Upper lobe of left lung (tissue), 6 donors: ENCODE measurements around the gene EFHD2. TPM values are rescaled to one million over a fixed set of nuclear protein-coding genes. Genes with fewer than 3 reads are reported as not detected.
"Not testable (repeated sequence)": the region's sequence is repeated elsewhere in the genome, so short reads cannot be mapped to it uniquely, and the experiment has no call there.

Experiments used
- ATAC-seq, 2 donors: fragments of 200-7000 bp; cut with Tn5 transposase; one replicate each; pipeline ENCODE4 v1.9.1; 2022; ENCODE audit warnings: mild to moderate bottlenecking in 2 of 2, moderate library complexity in 2 of 2; ENCODE audit not compliant: low FRiP score in 2 of 2
- DNase-seq, 2 donors: peaks; one replicate each; pipeline ENCODE4 v3.0.0-alpha.2; 2019 to 2020
- H3K27ac ChIP-seq, 4 donors: fragments of 200-600 bp; sonication (generic); one replicate each; pipeline ENCODE4 v1.5.1; 2016 to 2019
- H3K27me3 ChIP-seq, 4 donors: fragments of 200-600 bp; sonication (generic); one replicate each; pipeline ENCODE4 v1.5.1; 2017 to 2019
- H3K36me3 ChIP-seq, 4 donors: fragments of 200-600 bp; sonication (generic); one replicate each; pipeline ENCODE4 v1.5.1; 2016 to 2019
- H3K4me1 ChIP-seq, 4 donors: fragments of 200-600 bp; sonication (generic); one replicate each; pipeline ENCODE4 v1.5.1; 2018 to 2019
- H3K4me3 ChIP-seq, 4 donors: fragments of 200-600 bp; sonication (generic); one replicate each; pipeline ENCODE4 v1.5.1; 2017 to 2019; ENCODE audit warnings: mild to moderate bottlenecking in 2 of 4, moderate library complexity in 1 of 4
- H3K9me3 ChIP-seq, 4 donors: fragments of 200-600 bp; sonication (generic); one replicate each; pipeline ENCODE4 v1.5.1; 2018 to 2019
- CTCF ChIP-seq, 6 experiments: fragments of 450-650 bp in 4 of 6; fragments of 200-600 bp in 2 of 6; sonication (generic) in 2 of 6; IDR thresholded peaks; one replicate each; pipeline ENCODE4 v1.5.1; 2016 to 2019; ENCODE audit warnings: antibody characterized with exemption in 6 of 6
- EP300 ChIP-seq, 4 donors: sonication (generic); formaldehyde crosslinking; IDR thresholded peaks; one replicate each; pipeline ENCODE4 v1.5.1; 2017; ENCODE audit warnings: antibody characterized with exemption in 4 of 4, control low read depth in 2 of 4
- POLR2A ChIP-seq, 4 donors: fragments of 450-650 bp; IDR thresholded peaks; one replicate each; pipeline ENCODE4 v1.5.1; 2016 to 2017; ENCODE audit warnings: antibody characterized with exemption in 4 of 4, mild to moderate bottlenecking in 2 of 4
- POLR2AphosphoS5 ChIP-seq, 2 donors: sonication (generic); formaldehyde crosslinking; IDR thresholded peaks; one replicate each; pipeline ENCODE4 v1.5.1; 2017; ENCODE audit warnings: antibody characterized with exemption in 2 of 2
- WGBS, 2 donors: methylation state at CpG; one replicate each; pipeline ENCODE4 v1.1.5; 2017 to 2018; 5-methylcytosine and 5-hydroxymethylcytosine counted together
- total RNA-seq, 6 donors: library from RNA; depleted of rRNA in 4 of 6; stranded (reverse); fragments of >200 nt in 4 of 6; gene quantifications; one replicate each; pipeline versions ENCODE4 v1.1.0 to v1.2.1, GENCODE V29; 2016 to 2021
- donor health status: DM: no; HTN: no; CAD: no; lungs with moderate emphysema.
- donor health status: DM: no; HTN: yes; CAD: no; lungs with severe emphysema.

EFHD2 gene
- total RNA-seq, 6 donors from 2014 or later, result 62.9 to 123 (median 91.2) TPM

DNA sequence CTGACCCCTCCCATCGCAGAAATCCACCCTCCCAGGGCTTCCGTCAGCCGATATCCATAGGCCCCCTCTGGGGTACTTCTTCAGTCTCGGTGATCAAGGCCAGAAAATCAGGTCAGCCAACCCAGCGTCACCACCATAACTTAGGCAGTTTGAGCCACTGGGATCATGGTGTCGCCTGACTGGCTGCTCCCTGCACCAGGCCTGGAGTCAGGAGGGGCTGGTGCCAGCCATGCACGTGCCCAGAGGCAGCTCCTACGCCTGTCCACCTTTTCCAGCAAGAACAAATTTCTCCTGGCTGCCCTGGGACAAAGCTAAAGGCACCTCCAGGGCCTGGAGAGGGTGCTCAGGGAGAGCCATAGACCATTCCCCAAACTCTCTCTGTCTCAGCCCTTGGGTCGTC is 23.8 kb downstream of the EFHD2 start:
- ATAC-seq, result no peak
- no peak for DNase-seq
- Histone ChIP-seq H3K4me1 (no peaks in the 10 kb centered on the region), H3K36me3 (peaks cover 0 to 19% (median 4%) of the 10 kb centered on the region in 4 donors), H3K27ac (no peak overlapping the region), H3K4me3 (no peak overlapping the region), H3K27me3 (no peaks in the 10 kb centered on the region), H3K9me3 (no peaks in the 10 kb centered on the region)
- no peak for TF ChIP-seq EP300 (IDR thresholded peaks at IDR 0.05)
- TF ChIP-seq POLR2AphosphoS5 (IDR thresholded peaks at IDR 0.05), result no peak
- TF ChIP-seq CTCF (IDR thresholded peaks at IDR 0.05), result no peak
- no peak for TF ChIP-seq POLR2A (IDR thresholded peaks at IDR 0.05)
- 86 to 92% methylated on average over 6 to 9 of the region's 9 CpGs for WGBS, 2 donors

GRCh38 chr1:15434739-15435138 is 25.1 kb downstream of the EFHD2 start:
- ATAC-seq, result peak in 1 of 2 donors; percentile 51
- H3K4me3 ChIP-seq, H3K4me1 ChIP-seq, H3K27me3 ChIP-seq, H3K9me3 ChIP-seq, H3K36me3 ChIP-seq: not testable (repeated sequence)
- TF ChIP-seq POLR2AphosphoS5 (IDR thresholded peaks at IDR 0.05), result peak in 1 of 2 donors; percentile 27
- peak in 1 of 2 donors; percentile 74 for DNase-seq
- WGBS, 2 donors, result 48 to 58% methylated on average over 5 to 8 of the region's 8 CpGs
- peak overlapping the region in 1 of 4 donors; percentile 35 for H3K27ac ChIP-seq

- no peak for DNase-seq
- Histone ChIP-seq H3K4me3 (no peak overlapping the region), H3K36me3 (peaks cover 0 to 6% (median 2%) of the 10 kb centered on the region in 4 donors), H3K9me3 (no peaks in the 10 kb centered on the region), H3K4me1 (no peaks in the 10 kb centered on the region), H3K27me3 (no peaks in the 10 kb centered on the region), H3K27ac (no peak overlapping the region)
- no peak for ATAC-seq
- 91 to 94% methylated on average over 17 of the region's 17 CpGs for WGBS, 2 donors
- TF ChIP-seq EP300 (IDR thresholded peaks at IDR 0.05) (no peak), CTCF (IDR thresholded peaks at IDR 0.05) (no peak), POLR2A (IDR thresholded peaks at IDR 0.05) (no peak)
Observed at GRCh38 chr1:15435239-15436077, 25.8 kb downstream of the EFHD2 start.

- H3K27me3 ChIP-seq, result no peaks in the 10 kb centered on the region
- DNase-seq (no peak), ATAC-seq (no peak)
- no peaks in the 10 kb centered on the region for H3K36me3 ChIP-seq
- H3K4me1 ChIP-seq, result no peaks in the 10 kb centered on the region
- 91 to 96% methylated on average over 6 of the region's 6 CpGs for WGBS, 2 donors
- no peak for TF ChIP-seq CTCF (IDR thresholded peaks at IDR 0.05)
- TF ChIP-seq POLR2A (IDR thresholded peaks at IDR 0.05), result no peak
- TF ChIP-seq POLR2AphosphoS5 (IDR thresholded peaks at IDR 0.05), result no peak
- no peak for TF ChIP-seq EP300 (IDR thresholded peaks at IDR 0.05)
- no peaks in the 10 kb centered on the region for H3K9me3 ChIP-seq
- H3K4me3 ChIP-seq, result no peak overlapping the region
- H3K27ac ChIP-seq, result no peak overlapping the region
Observed at GRCh38 chr1:15436881-15437442, 27.3 kb downstream of the EFHD2 start.

DNA sequence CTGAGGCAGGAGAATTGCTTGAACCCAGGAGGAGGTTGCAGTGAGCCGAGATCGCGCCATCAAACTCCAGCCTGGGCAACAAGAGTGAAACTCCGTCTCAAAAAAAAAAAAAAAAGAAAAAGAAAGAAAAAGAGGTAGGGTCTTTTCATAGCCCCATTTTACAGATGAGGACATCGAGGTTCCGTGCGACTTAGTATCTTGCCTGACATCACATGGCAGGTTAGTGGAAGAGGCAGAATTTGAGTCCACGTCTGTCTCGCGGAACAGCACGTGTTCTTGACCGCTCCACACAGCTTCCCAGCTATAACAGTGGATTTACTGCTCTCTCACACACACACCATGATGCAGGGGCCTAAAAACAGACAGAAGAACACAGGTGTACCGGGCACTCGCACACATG is 29.6 kb downstream of the EFHD2 start:
- Histone ChIP-seq H3K4me3 (no peak overlapping the region), H3K4me1 (no peaks in the 10 kb centered on the region), H3K27ac (no peak overlapping the region), H3K27me3 (no peaks in the 10 kb centered on the region), H3K9me3 (no peaks in the 10 kb centered on the region), H3K36me3 (no peaks in the 10 kb centered on the region)
- TF ChIP-seq POLR2AphosphoS5 (IDR thresholded peaks at IDR 0.05) (no peak), POLR2A (IDR thresholded peaks at IDR 0.05) (no peak), CTCF (IDR thresholded peaks at IDR 0.05) (no peak), EP300 (IDR thresholded peaks at IDR 0.05) (no peak)
- 93 to 95% methylated on average over 14 of the region's 14 CpGs for WGBS, 2 donors
- DNase-seq, result no peak
- ATAC-seq, result no peak
